Endothelial cell of umbilical vein (primary cell): ENCODE measurements around the gene RPS6KA3. TPM values are rescaled to one million over a fixed set of nuclear protein-coding genes. Genes with fewer than 3 reads are reported as not detected.

Experiments used
- BruUV-seq: library from RNA; stranded (reverse); fragments of 400-500 nt; replicated peaks from 2 replicates; lab custom pipeline; 2021; lab: Mats Ljungman, UMichigan
- CTCF ChIA-PET: fragments of 300-600, 350-600 bp; sonication (Branson Sonifier 250); formaldehyde crosslinking; loops from one replicate; lab custom pipeline; 2021; ENCODE audit warnings: antibody characterized with exemption, inconsistent platforms; lab: Charles Lee
- POLR2A ChIA-PET: fragments of 300-600, 350-600 bp; sonication (Branson Sonifier 250); formaldehyde crosslinking; loops from one replicate; lab custom pipeline; 2021; ENCODE audit warnings: antibody characterized with exemption, inconsistent platforms; lab: Charles Lee
- DNase-seq: peaks from one replicate; pipeline ENCODE4 v3.0.0-alpha.2; 2011; ENCODE audit warnings: low read depth, low spot score
- FAIRE-seq: peaks from 2 replicates; lab custom pipeline; 2011; peaks lifted over from hg19 to GRCh38; lab: Jason Lieb, UNC
- H2AFZ ChIP-seq: 2 replicates; pipeline ENCODE4 v1.6.0; 2012; ENCODE audit warnings: low read depth, low read length, control low read depth, inconsistent platforms
- H3K27ac ChIP-seq: 2 replicates; pipeline ENCODE4 v1.5.1; 2011; ENCODE audit warnings: low read depth, mild to moderate bottlenecking, control low read depth, low read length, moderate library complexity; ENCODE audit not compliant: insufficient read depth
- H3K27me3 ChIP-seq, 2 experiments: 2 replicates each; pipeline versions ENCODE4 v1.6.0 to v1.6.1; 2011; ENCODE audit warnings: low read length in 2 of 2, mixed read lengths in 1 of 2; ENCODE audit not compliant: control insufficient read depth in 2 of 2, insufficient read depth in 2 of 2
- H3K36me3 ChIP-seq, 2 experiments: 2 replicates in 1 of 2; 3 replicates in 1 of 2; pipeline ENCODE4 v1.5.1; 2011; ENCODE audit warnings: low read length in 2 of 2, mild to moderate bottlenecking in 1 of 2, moderate library complexity in 1 of 2; ENCODE audit not compliant: control insufficient read depth in 2 of 2, insufficient read depth in 2 of 2; ENCODE audit errors: extremely low read depth in 1 of 2
- H3K4me1 ChIP-seq: 3 replicates; pipeline ENCODE4 v1.5.1; 2011; ENCODE audit warnings: mild to moderate bottlenecking, low read length; ENCODE audit not compliant: control insufficient read depth, insufficient read depth; ENCODE audit errors: extremely low read depth
- H3K4me2 ChIP-seq: 2 replicates; pipeline ENCODE4 v1.6.1; 2011; ENCODE audit warnings: low read length, control low read depth, mixed read lengths; ENCODE audit not compliant: insufficient read depth
- H3K4me3 ChIP-seq, 3 experiments: fragments of 200-600 bp in 1 of 3; sonication (generic), shearing (Covaris generic) in 1 of 3; replicated peaks in 1 of 3; 2 replicates each; pipeline ENCODE4 v1.5.1; 2011 to 2016; ENCODE audit warnings: control low read depth in 3 of 3, low read length in 3 of 3, mild to moderate bottlenecking in 2 of 3, inconsistent platforms in 1 of 3, low read depth in 1 of 3, moderate library complexity in 1 of 3; ENCODE audit not compliant: insufficient read depth in 1 of 3
- H3K79me2 ChIP-seq: 2 replicates; pipeline ENCODE4 v1.6.0; 2012; ENCODE audit warnings: low read length, inconsistent platforms; ENCODE audit not compliant: control insufficient read depth, insufficient read depth
- H3K9ac ChIP-seq: replicated peaks from 2 replicates; pipeline ENCODE3; 2011; ENCODE audit warnings: low read length, control low read depth; ENCODE audit not compliant: insufficient read depth; ENCODE audit errors: extremely low read depth
- H3K9me1 ChIP-seq: replicated peaks from 3 replicates; pipeline ENCODE4 v1.6.0; 2011; ENCODE audit warnings: mild to moderate bottlenecking, low read length; ENCODE audit not compliant: control insufficient read depth, insufficient read depth; ENCODE audit errors: extremely low read depth
- H3K9me3 ChIP-seq: replicated peaks from 2 replicates; pipeline ENCODE4 v1.5.1; 2012; ENCODE audit warnings: low read length, inconsistent platforms; ENCODE audit not compliant: control insufficient read depth, insufficient read depth
- H4K20me1 ChIP-seq: replicated peaks from 2 replicates; pipeline ENCODE3; 2011; ENCODE audit warnings: mild to moderate bottlenecking, low read length; ENCODE audit not compliant: control insufficient read depth, insufficient read depth; ENCODE audit errors: extremely low read depth
- EZH2 ChIP-seq: IDR thresholded peaks from 2 replicates; pipeline ENCODE4 v1.6.1; 2012; ENCODE audit warnings: borderline replicate concordance, low read depth, mild to moderate bottlenecking, moderate library complexity, low read length, inconsistent platforms; ENCODE audit not compliant: severe bottlenecking
- FOS ChIP-seq: IDR thresholded peaks from 2 replicates; pipeline ENCODE4 v1.6.1; 2011; ENCODE audit warnings: mild to moderate bottlenecking, low read length, moderate library complexity, borderline replicate concordance; ENCODE audit not compliant: insufficient read depth
- GATA2 ChIP-seq: IDR thresholded peaks from 2 replicates; pipeline ENCODE4 v1.7.0; 2011; ENCODE audit warnings: low read depth, mild to moderate bottlenecking, moderate library complexity, mixed read lengths, low read length; ENCODE audit not compliant: insufficient read length, insufficient read depth
- JUN ChIP-seq: IDR thresholded peaks from 2 replicates; pipeline ENCODE4 v1.6.1; 2011; ENCODE audit warnings: borderline replicate concordance, low read depth; ENCODE audit not compliant: insufficient read length, insufficient read depth
- MYC ChIP-seq: IDR thresholded peaks from one replicate; pipeline ENCODE4 v1.6.1; 2011; ENCODE audit warnings: mild to moderate bottlenecking, low read depth, low read length
- POLR2A ChIP-seq: IDR thresholded peaks from 2 replicates; pipeline ENCODE4 v1.6.1; 2012; ENCODE audit warnings: low read depth, mild to moderate bottlenecking, control low read depth, low read length
- POLR2AphosphoS5 ChIP-seq: IDR thresholded peaks from 2 replicates; pipeline ENCODE4 v1.6.1; 2012; ENCODE audit warnings: low read depth, mild to moderate bottlenecking, control low read depth, low read length, moderate library complexity; ENCODE audit not compliant: insufficient read depth
- dilution Hi-C: fragments of 300-500 bp; cut with MboI; formaldehyde crosslinking; loops from one replicate; pipeline ENCODE4 v1.15.0; 2019; ENCODE audit warnings: low sequenced_read_pairs; ENCODE audit not compliant: extremely low pct_ligation_motif_present
- intact Hi-C: fragments of 100-400 bp; cut with micrococcal nuclease; formaldehyde crosslinking; loops from one replicate; pipeline ENCODE4 v1.10.0; 2022
- polyA plus RNA-seq, 4 experiments: library from polyadenylated mRNA; depleted of rRNA in 3 of 4; stranded (reverse) in 3 of 4; unstranded in 1 of 4; fragments of >200 nt; gene quantifications; 2 replicates each; pipeline versions ENCODE4 v1.2.1 to v1.2.3, GENCODE V29; 2011 to 2012; ENCODE audit warnings: missing spikeins in 1 of 4
- total RNA-seq: library from RNA; stranded (reverse); gene quantifications from 2 replicates; pipeline ENCODE4 v1.2.3, GENCODE V29; 2021
- TF ChIP-seq, protein P1 (sequence below): IDR thresholded peaks from 2 replicates; pipeline ENCODE4 v1.6.1; 2011; ENCODE audit not compliant: insufficient read depth, insufficient read length
- TF ChIP-seq, protein P2 (sequence below), 2 donors: IDR thresholded peaks; 1 replicate in 1 of 2; 2 replicates in 1 of 2; pipeline ENCODE4 v1.5.1; 2011; ENCODE audit warnings: low read length in 2 of 2, mild to moderate bottlenecking in 2 of 2, moderate library complexity in 2 of 2, control low read depth in 1 of 2, inconsistent platforms in 1 of 2, low read depth in 1 of 2; ENCODE audit not compliant: insufficient read depth in 1 of 2; ENCODE audit errors: extremely low read depth in 1 of 2

RPS6KA3 gene
- total and polyA plus RNA-seq, 2 donors (not counting 3 experiments of a cell fraction or from before 2014, with no cell fraction given), result 24.4 to 61.6 TPM

DNA sequence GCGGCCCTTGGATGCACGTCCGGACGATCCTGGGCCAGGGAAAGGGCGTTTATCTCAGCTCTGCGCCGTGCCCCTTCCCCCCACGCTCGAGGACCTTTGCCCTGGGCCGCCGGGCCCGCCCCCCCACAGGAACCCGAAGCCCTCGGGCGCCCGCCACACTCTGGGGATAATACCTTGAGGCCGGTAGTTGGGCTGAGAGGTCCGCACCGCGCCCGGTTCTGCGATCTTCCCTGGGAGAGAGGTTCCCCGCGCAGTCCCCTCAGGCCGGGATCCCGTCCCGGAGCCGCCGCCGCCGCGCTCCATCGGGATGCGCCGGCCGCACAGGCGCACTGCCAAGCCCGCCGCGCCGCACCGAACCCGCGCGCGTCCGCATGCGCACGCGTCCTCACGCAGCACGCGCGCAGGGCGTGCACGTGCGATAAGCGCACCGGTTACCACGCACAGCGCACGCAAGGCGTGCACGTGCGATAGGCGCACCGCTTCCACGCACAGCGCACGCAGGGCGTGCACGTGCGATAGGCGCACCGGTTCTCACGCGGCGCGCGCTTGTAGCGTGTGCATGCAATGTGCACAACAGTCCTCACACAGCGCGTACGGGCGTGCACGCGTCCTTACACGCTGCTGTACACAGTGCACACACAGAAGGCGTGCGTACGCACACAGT lies 150.0 kb downstream of the RPS6KA3 start, which contains the start of gene MAP7D2:
MAP7D2 (minus strand) TSS at position 331 of the 664 bp plus-strand sequence; CDS start at position 303, 28 bp downstream.
- ChIA-PET CTCF (no interaction called here), POLR2A (no interaction called here)
- H3K27me3 ChIP-seq, result peaks cover 8 to 9% of the 10 kb centered on the region in 2 experiments
- no TSS peak for BruUV-seq
- H3K27ac ChIP-seq, result no peak within 1 kb of the TSS
- no peaks in the 10 kb centered on the region for H4K20me1 ChIP-seq
- H3K9ac ChIP-seq, result no peak within 1 kb of the TSS
- no peak for DNase-seq
- no peaks in the 10 kb centered on the region for H3K36me3 ChIP-seq
- H3K4me1 ChIP-seq, result no peaks in the 10 kb centered on the region
- H3K9me3 ChIP-seq, result no peaks in the 10 kb centered on the region
- no peaks in the 10 kb centered on the region for H3K9me1 ChIP-seq
- dilution Hi-C loops (no loop called here), intact Hi-C loops (no loop called here)
- FAIRE-seq, result peak; percentile 50
- H2AFZ ChIP-seq, result no peak within 1 kb of the TSS
- H3K4me3 ChIP-seq, result no peak within 1 kb of the TSS
- H3K79me2 ChIP-seq, result no peaks in the 10 kb centered on the region
- no peak for TF ChIP-seq MYC
- peak; percentile 59 for TF ChIP-seq EZH2
- TF ChIP-seq GATA2, result no peak
- no peak within 1 kb of the TSS for H3K4me2 ChIP-seq

DNA sequence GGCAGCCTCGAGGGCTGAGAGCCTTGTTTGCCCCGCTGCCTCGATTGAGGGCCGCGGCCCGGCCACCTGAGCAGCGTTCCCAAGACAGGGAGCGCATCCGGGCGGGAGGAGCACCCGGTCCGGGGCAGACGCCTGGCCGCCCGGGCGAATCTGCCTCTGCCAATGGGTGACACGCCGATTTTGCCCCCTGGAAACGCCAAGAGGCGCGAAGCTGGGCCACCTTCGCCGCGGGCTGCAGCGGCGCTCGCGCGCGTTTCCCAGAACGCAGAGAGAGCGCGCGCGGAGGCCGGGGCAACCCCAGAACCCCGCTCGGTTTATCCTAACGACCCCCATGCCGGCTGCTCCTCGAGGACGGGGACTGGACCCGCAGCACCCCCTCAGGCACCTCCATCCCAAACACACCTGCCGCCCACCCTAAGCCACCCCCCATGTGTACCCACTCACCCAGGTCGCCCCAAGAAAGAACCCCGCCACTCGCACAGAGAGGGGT lies 150.6 kb downstream of the RPS6KA3 start:
- Histone ChIP-seq H4K20me1 (no peaks in the 10 kb centered on the region), H2AFZ (no peak overlapping the region), H3K4me3 (no peak overlapping the region), H3K27ac (no peak overlapping the region), H3K9ac (no peak overlapping the region), H3K9me3 (no peaks in the 10 kb centered on the region), H3K4me2 (no peak overlapping the region), H3K79me2 (no peaks in the 10 kb centered on the region), H3K4me1 (no peaks in the 10 kb centered on the region), H3K36me3 (no peaks in the 10 kb centered on the region), H3K27me3 (peaks cover 8 to 9% of the 10 kb centered on the region in 2 experiments), H3K9me1 (no peaks in the 10 kb centered on the region)
- DNase-seq (no peak), FAIRE-seq (no peak)
- no peak for TF ChIP-seq FOS
- TF ChIP-seq, protein P1, sequence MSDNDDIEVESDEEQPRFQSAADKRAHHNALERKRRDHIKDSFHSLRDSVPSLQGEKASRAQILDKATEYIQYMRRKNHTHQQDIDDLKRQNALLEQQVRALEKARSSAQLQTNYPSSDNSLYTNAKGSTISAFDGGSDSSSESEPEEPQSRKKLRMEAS, result no peak
- no peak for TF ChIP-seq JUN
- TF ChIP-seq POLR2AphosphoS5, result no peak
- TF ChIP-seq, protein P2, sequence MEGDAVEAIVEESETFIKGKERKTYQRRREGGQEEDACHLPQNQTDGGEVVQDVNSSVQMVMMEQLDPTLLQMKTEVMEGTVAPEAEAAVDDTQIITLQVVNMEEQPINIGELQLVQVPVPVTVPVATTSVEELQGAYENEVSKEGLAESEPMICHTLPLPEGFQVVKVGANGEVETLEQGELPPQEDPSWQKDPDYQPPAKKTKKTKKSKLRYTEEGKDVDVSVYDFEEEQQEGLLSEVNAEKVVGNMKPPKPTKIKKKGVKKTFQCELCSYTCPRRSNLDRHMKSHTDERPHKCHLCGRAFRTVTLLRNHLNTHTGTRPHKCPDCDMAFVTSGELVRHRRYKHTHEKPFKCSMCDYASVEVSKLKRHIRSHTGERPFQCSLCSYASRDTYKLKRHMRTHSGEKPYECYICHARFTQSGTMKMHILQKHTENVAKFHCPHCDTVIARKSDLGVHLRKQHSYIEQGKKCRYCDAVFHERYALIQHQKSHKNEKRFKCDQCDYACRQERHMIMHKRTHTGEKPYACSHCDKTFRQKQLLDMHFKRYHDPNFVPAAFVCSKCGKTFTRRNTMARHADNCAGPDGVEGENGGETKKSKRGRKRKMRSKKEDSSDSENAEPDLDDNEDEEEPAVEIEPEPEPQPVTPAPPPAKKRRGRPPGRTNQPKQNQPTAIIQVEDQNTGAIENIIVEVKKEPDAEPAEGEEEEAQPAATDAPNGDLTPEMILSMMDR (IDR thresholded peaks at IDR 0.05; ENCODE audit: extremely low read depth in 1 of 2, insufficient read depth in 1 of 2, low read depth in 1 of 2, low read length in 2 of 2), result no peak
- TF ChIP-seq EZH2, result no peak
- no peak for TF ChIP-seq GATA2
- TF ChIP-seq POLR2A, result no peak
- TF ChIP-seq MYC, result no peak
- CTCF ChIA-PET, result no interaction called here
- POLR2A ChIA-PET, result no interaction called here
- dilution Hi-C loops (no loop called here), intact Hi-C loops (no loop called here)
- no TSS peak for BruUV-seq
